ENCODE results near the gene ADCYAP1R1.
A peak's percentile ranks its signal among the peaks of the same experiment; 100 is the strongest.

Gene ADCYAP1R1

GRCh38 chr7:31105256-31105950 is 53.3 kb downstream of the ADCYAP1R1 start:
- no peak for DNase-seq (ENCODE audit: low read depth, low spot score)

DNA sequence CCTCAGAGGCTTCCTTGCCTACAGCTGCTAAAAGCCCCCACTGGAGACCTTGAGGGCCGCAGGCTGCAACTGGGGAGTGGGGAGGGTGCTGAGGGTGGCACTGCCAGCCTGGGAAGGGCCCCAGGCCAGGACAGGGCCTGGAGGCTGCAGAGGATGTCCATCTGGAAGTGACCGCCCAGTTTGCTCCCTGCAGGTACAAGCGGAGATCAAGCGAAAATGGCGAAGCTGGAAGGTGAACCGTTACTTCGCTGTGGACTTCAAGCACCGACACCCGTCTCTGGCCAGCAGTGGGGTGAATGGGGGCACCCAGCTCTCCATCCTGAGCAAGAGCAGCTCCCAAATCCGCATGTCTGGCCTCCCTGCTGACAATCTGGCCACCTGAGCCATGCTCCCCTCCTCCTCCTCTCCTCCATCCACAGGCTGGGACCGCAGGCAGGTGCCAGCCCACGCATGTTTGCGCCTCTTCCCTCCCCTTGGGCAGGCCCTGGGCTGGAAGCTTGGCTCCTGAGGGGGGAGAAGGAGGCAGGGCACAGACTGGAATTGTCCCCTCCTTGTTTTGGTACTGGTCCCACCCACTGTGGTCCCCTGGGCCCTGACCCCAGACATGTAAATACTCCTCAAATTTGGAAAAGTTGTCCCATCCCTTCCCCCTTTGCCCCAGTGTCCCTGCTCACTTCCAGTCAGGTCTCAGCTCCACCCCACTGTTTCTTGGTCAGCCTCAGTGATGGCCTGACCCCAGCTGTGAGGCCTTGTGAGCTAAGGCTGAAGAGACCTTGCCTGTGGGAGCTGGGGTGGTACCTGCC is 54.4 kb downstream of the ADCYAP1R1 start:
- no peak for DNase-seq (ENCODE audit: low read depth, low spot score)

- no peak for DNase-seq (ENCODE audit: low read depth, low spot score)
These were observed 55.3 kb downstream of the ADCYAP1R1 start for GRCh38 chr7:31107106-31108090.

DNA sequence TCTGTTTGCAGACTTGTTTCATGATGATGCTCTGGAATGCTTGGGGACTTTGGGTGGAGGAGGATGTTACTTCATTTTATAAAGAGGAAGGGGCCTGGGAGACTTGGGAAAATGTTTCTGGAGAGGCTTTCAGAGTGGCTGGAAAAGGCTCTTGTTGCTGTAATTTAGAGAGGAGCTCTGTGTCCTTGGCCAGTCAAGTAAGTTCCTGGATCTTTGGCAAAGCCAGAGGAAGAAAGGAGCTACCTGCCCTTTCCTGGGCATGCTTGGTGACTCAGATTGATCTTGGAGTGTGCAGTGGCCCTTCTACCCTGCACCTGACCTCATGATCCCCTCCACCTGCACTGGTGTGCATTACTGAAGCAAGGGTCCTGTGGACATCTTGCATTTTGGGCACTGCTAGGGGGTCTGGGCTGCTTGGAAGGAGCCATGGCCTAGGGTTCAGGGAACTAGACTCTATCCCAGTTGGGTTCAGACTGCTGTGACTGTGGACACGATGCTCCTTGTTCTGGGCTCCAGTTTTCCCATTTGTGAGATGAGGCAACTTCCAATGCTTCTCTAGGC is 56.1 kb downstream of the ADCYAP1R1 start:
- no peak for DNase-seq (ENCODE audit: low read depth, low spot score)

- no peak for DNase-seq (ENCODE audit: low read depth, low spot score)
These were observed 57.6 kb downstream of the ADCYAP1R1 start for GRCh38 chr7:31109751-31110150.

- no peak for DNase-seq (ENCODE audit: low read depth, low spot score)
These were observed 58.4 kb downstream of the ADCYAP1R1 start for GRCh38 chr7:31110331-31111108.

DNA sequence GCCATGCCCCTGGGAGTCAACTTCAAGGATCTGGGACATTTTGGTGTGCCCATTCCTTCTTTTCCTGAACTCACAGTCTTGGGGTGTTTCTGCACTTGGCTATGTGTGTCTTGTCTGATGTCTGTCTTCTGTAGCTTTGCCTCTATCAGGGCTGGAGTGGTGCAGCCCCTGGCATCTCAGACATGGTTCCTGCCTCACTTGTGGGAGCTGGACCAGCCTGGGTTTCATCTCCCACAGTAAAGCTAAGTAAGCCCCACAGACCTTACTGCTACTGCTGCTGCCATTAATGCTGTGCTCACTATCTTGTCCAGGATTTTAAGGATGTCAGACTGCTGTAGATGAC is 59.0 kb downstream of the ADCYAP1R1 start:
- DNase-seq (ENCODE audit: low read depth, low spot score), result no peak

- DNase-seq (ENCODE audit: low read depth, low spot score), result no peak
These were observed 61.6 kb downstream of the ADCYAP1R1 start for GRCh38 chr7:31113660-31114059.

- no peak for DNase-seq (ENCODE audit: low read depth, low spot score)
These were observed 62.7 kb downstream of the ADCYAP1R1 start for GRCh38 chr7:31114593-31115343.

- no peak for DNase-seq (ENCODE audit: low read depth, low spot score)
These were observed 64.5 kb downstream of the ADCYAP1R1 start for GRCh38 chr7:31116615-31117014.

DNA sequence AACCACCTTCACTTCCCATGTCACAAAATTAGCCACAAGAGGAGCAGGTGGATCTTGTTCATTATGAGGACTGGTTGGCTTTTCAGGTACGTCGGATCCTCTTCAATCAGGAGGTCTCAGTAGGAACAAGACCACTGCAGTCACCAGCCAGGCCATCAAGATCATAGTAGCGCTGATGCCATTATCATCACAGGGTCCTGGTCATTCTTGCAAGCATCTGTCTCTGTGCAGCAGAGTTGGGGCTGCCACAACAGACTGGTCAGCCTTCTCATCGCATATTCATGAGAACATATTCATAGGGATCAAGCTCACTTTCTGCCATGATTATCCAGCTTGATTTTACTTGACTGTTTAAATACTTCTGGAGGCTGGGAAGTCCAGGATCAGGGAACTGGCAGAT is 67.1 kb downstream of the ADCYAP1R1 start:
- no peak for DNase-seq (ENCODE audit: low read depth, low spot score)

GRCh38 chr7:31120800-31121513 is 68.8 kb downstream of the ADCYAP1R1 start:
- no peak for DNase-seq (ENCODE audit: low read depth, low spot score)

DNA sequence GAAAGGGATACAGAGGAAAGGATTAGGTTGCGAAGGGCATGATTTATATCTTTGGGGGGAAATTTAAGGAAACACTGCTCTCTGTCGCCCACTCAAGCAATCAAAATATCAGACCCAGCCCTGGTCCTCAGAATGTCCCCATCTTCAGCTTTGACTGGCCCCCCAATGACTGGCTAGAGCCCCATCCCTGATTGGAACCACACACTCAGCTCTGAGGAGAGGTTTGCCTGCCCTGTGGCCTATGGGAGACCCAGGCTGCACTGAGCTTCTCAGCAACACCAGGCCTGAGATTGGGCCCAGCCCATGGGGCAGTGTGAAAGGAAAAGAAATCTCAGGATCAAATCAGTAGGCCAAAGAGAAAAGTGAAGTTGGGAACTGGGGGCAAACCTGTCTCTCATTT is 69.5 kb downstream of the ADCYAP1R1 start:
- no peak for DNase-seq (ENCODE audit: low read depth, low spot score)

DNA sequence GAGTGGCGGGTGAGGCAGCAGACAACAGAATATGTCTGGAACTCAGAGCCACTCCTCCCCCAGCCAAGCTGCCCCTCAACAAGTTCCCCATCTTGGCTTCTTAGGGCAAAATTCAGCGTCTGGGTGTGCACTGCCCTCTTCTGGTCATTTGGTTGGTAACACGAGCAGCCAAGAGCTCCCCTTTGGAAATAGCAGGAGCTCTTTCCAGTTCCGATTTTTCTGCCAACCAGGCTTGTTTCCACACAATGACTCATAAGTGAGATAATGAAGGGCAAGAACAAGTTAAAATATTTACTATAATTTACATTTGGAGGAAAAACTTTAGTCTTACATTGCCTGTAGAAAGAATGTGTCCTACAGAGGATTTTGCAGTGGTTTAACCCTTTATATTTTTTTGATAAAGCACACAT is 70.5 kb downstream of the ADCYAP1R1 start:
- DNase-seq (ENCODE audit: low read depth, low spot score), result peak; percentile 39

DNA sequence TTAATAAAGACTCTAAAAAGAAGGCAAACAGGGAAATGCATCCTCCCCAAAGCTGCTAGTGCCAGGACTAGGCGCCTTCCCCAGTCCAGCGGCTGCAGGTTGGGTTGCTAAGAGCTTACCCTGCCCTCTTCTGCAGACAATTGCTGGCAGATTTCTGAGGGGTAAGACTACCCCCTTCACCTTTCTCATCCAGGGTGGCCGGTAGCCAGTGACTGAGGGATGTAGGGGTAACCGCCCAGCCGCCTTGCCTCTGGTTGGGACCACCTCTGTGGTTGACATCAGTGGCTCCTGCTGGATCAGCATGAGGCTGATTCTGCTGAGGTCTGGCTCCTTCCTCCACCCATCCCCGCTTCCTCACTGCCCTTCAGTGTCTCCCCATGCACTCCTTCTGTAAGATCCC is 71.2 kb downstream of the ADCYAP1R1 start:
- DNase-seq (ENCODE audit: low read depth, low spot score), result no peak

- no peak for DNase-seq (ENCODE audit: low read depth, low spot score)
These were observed 71.6 kb downstream of the ADCYAP1R1 start for GRCh38 chr7:31123726-31124125.

DNA sequence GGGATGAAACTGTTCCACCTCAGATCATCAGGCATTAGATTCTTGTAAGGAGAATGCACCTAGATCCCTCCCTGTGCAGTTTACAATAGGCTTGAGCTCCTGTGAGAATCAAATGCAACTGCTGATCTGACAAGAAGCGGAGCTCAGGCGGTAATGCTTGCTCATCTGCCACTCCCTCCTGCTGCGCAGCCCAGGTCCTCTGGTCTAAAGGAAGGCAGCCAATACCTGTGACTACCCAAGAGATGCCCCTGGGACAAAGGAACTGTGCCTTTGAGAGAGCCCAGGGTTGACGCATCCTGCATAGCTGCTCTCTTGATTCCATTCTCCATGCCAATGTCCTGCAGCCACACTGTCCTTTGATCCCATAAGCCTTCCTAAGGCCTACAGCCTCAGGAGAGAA is 73.1 kb downstream of the ADCYAP1R1 start:
- DNase-seq (ENCODE audit: low read depth, low spot score), result no peak

DNA sequence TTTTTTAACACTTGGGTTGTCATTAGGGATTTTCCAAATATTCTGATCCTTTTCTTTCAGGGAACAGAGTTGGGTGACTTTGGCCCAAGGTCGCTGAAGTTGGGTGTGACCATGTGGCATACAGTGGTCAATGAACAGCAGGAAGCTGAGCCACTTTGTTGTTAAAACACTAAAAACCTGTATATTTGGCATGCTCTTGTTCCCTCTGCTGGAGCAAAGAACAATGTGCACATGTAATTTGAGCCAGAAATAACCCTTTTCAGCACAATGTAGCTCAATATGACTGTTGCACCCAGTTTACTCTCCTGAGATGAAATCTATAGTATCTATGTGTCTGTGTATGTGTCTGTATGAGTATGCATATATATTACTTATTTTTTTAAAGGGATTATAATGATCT is 74.9 kb downstream of the ADCYAP1R1 start:
- no peak for DNase-seq (ENCODE audit: low read depth, low spot score)

DNA sequence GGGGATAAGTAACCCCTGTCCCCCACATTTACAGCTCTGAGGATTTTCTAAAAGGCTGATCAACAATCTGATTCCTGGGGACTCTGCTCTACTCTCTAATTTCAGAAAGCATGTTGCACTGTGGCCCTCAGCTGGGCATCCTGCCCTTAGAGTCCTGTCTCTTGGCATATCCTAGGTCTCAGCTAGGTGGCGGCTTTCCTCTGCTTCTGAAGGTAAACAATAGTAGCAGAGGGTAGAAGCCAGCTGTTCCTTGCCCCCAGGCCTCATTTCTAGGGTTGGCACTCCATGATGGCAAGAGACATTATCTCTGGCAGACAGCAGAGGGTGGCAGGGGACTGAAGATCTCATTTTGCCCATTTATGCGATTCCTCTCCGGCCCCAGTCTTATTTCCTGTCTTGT is 77.0 kb downstream of the ADCYAP1R1 start:
- DNase-seq (ENCODE audit: low read depth, low spot score), result no peak

- DNase-seq (ENCODE audit: low read depth, low spot score), result no peak
These were observed 81.4 kb downstream of the ADCYAP1R1 start for GRCh38 chr7:31133497-31133896.

Measured in brain pericyte (primary cell).